Activated naive CD8-positive, alpha-beta T cell treated with anti-CD3 and anti-CD28 coated beads, Interleukin-2, amount 10 ng/mL, durations not matched to agents 7 days and 5 days (primary cell): ENCODE results near the gene EPB41L4B. TPM values are rescaled to one million over a fixed set of nuclear protein-coding genes. Genes with fewer than 3 reads are reported as not detected.

Experiments used
- ATAC-seq: fragments of 150-1000 bp; cut with Tn5 transposase; one replicate; pipeline ENCODE4 v1.10.0; 2021; ENCODE audit warnings: low read depth, moderate library complexity
- POLR2A ChIA-PET: fragments of 350-600 bp; sonication (Branson Sonifier 250); formaldehyde crosslinking; loops from one replicate; lab custom pipeline; 2021; ENCODE audit warnings: antibody characterized with exemption; lab: Charles Lee
- DNase-seq: peaks from one replicate; pipeline ENCODE4 v3.0.0; 2021
- H3K27ac Mint-ChIP-seq: one replicate; pipeline ENCODE4 v1.8.0; 2022; ENCODE audit warnings: mild to moderate bottlenecking, mixed read lengths
- H3K27me3 Mint-ChIP-seq: one replicate; pipeline ENCODE4 v1.8.0; 2022; ENCODE audit warnings: mild to moderate bottlenecking, moderate library complexity, mixed read lengths
- H3K36me3 Mint-ChIP-seq: one replicate; pipeline ENCODE4 v1.8.0; 2021; ENCODE audit warnings: mild to moderate bottlenecking, mixed read lengths
- H3K4me1 Mint-ChIP-seq: one replicate; pipeline ENCODE4 v1.8.0; 2021; ENCODE audit warnings: mixed read lengths
- H3K4me3 Mint-ChIP-seq: one replicate; pipeline ENCODE4 v1.8.0; 2022; ENCODE audit warnings: mild to moderate bottlenecking, moderate library complexity, mixed read lengths
- H3K9me3 Mint-ChIP-seq: one replicate; pipeline ENCODE4 v1.8.0; 2021; ENCODE audit warnings: mixed read lengths
- total RNA-seq, 2 experiments: library from RNA; stranded (reverse); gene quantifications; one replicate each; pipeline ENCODE4 v1.2.3, GENCODE V29; 2021

The EPB41L4B gene
- total RNA-seq, 2 experiments from 2014 or later = not detected

DNA sequence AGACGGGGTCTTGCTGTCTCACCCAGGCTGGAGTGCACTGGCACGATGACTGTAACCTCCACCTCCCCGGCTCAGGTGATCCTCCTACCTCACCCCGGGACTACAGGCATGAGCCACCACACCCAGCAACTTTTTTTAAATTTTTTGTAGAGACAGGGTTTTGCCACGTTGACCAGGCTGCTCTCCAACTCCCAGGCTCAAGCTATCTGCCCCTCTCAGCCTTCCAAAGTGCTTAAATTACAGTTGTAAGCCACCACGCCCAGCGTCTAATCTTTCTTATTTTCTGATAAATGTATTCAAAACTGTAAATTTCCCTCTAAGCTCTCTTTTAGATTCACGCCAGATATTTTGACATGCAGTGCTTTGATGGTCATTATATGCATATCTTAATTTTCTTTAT is 164.2 kb downstream of the EPB41L4B start:
- DNase-seq (no peak), ATAC-seq (no peak)
- POLR2A ChIA-PET = no interaction called here
- peaks cover 28% of the 10 kb centered on the region for H3K27me3 Mint-ChIP-seq
- H3K4me3 Mint-ChIP-seq = no peak overlapping the region
- H3K9me3 Mint-ChIP-seq = peaks cover 9% of the 10 kb centered on the region
- no peaks in the 10 kb centered on the region for H3K4me1 Mint-ChIP-seq
- no peak overlapping the region for H3K27ac Mint-ChIP-seq
- no peaks in the 10 kb centered on the region for H3K36me3 Mint-ChIP-seq

GRCh38 chr9:109150925-109151545 is 169.8 kb downstream of the EPB41L4B start:
- Mint-ChIP-seq H3K27me3 (peaks cover 10% of the 10 kb centered on the region), H3K4me3 (no peak overlapping the region), H3K9me3 (peaks cover 9% of the 10 kb centered on the region), H3K4me1 (no peaks in the 10 kb centered on the region), H3K36me3 (no peaks in the 10 kb centered on the region), H3K27ac (no peak overlapping the region)
- no peak for DNase-seq
- POLR2A ChIA-PET = no interaction called here
- ATAC-seq = no peak

- no peak overlapping the region for H3K4me3 Mint-ChIP-seq
- no peak overlapping the region for H3K27ac Mint-ChIP-seq
- no peak for DNase-seq
Observed at GRCh38 chr9:109149722-109150121, 171.1 kb downstream of the EPB41L4B start.

GRCh38 chr9:109149089-109149488 is 171.8 kb downstream of the EPB41L4B start:
- H3K36me3 Mint-ChIP-seq = no peaks in the 10 kb centered on the region
- no peak for ATAC-seq
- H3K4me3 Mint-ChIP-seq = no peak overlapping the region
- POLR2A ChIA-PET = no interaction called here
- H3K9me3 Mint-ChIP-seq = peaks cover 4% of the 10 kb centered on the region
- no peak for DNase-seq
- H3K27ac Mint-ChIP-seq = no peak overlapping the region
- peaks cover 15% of the 10 kb centered on the region for H3K27me3 Mint-ChIP-seq
- H3K4me1 Mint-ChIP-seq = peaks cover 2% of the 10 kb centered on the region

More at GRCh38 chr9:109149722-109150121, 171.1 kb downstream of the EPB41L4B start:
- H3K36me3 Mint-ChIP-seq = no peaks in the 10 kb centered on the region
- H3K4me1 Mint-ChIP-seq = no peaks in the 10 kb centered on the region
- H3K27me3 Mint-ChIP-seq = peaks cover 19% of the 10 kb centered on the region
- peaks cover 9% of the 10 kb centered on the region for H3K9me3 Mint-ChIP-seq
- no peak for ATAC-seq
- POLR2A ChIA-PET = no interaction called here

DNA sequence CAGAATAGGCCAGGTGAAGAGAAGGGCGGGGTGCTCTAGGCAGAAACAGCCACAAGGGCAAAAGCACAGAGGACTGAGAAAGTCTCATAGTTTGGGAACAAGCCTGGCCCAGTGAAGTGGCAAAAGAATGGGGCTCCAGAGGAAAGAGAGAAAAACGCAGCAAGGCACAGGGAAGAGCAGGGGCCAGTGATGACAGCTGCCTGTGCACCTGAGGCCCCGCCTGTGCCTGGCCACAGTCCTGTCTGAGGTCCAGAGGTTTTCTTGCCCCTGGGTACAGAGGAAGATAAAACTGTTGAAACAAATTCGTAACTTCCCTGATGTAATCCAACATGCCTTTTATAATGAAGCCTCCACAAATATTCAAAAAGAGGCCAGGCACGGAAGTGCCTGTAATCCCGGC is 175.8 kb downstream of the EPB41L4B start:
- Mint-ChIP-seq H3K4me3 (no peak overlapping the region), H3K27ac (no peak overlapping the region), H3K27me3 (peaks cover 18% of the 10 kb centered on the region), H3K9me3 (no peaks in the 10 kb centered on the region), H3K4me1 (peaks cover 6% of the 10 kb centered on the region), H3K36me3 (no peaks in the 10 kb centered on the region)
- DNase-seq (no peak), ATAC-seq (no peak)
- POLR2A ChIA-PET = no interaction called here

DNA sequence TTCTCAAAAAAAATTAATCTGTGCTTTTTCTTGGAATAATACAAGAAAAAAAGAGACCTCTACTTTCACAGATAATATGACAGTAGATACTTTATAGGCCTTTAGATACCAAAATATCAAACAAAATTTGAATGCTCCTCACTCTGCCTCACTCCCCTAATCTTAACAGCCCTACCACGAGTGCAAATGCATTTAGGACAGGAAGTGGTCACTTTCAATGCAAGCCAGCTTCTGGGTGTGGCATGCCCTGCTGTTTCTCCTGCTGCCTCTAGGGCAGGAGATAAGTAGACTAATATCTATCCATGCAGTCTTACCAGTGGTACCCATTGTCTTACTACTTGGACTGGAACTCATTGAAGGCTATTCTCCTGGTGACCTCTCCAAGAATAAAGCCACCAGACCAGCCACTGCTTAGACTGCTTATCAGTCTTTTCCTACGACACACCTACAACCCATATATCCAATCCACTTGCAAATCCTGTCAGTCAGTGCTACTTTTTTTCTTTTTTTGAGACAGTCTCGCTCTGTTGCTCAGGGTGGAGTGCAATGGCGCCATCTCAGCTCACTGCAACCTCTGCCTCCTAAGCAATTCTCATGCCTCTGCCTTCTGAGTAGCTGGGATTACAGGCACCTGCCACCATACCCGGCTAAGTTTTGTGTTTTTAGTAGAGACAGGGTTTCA is 176.8 kb downstream of the EPB41L4B start:
- peak overlapping the region; percentile 78 for H3K27ac Mint-ChIP-seq
- no peak for DNase-seq
- ATAC-seq = peak; percentile 92
- peak overlapping the region; percentile 12 for H3K4me3 Mint-ChIP-seq
- H3K4me1 Mint-ChIP-seq = peaks cover 6% of the 10 kb centered on the region
- no peaks in the 10 kb centered on the region for H3K36me3 Mint-ChIP-seq
- peaks cover 18% of the 10 kb centered on the region for H3K27me3 Mint-ChIP-seq
- no peaks in the 10 kb centered on the region for H3K9me3 Mint-ChIP-seq
- POLR2A ChIA-PET = no interaction called here

DNA sequence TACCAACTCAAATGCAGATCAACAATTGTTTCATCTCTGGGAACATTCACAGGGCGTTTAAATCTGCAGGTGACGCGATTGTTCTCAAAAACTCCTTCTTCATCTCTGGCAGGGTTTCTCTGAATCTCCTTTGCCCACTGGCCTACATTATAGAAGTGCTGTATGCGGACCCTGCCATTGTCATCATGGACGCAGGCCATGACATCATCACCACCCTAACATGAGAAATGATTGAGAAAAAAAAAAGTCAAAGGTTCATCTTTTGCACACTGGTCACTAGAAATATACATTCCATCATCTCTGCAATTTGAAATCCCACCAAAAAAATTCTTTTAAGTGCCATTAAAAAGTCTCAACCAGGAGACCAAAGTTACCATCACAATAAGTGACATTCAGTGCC is 179.5 kb downstream of the EPB41L4B start:
- Mint-ChIP-seq H3K27ac (no peak overlapping the region), H3K9me3 (no peaks in the 10 kb centered on the region)

DNA sequence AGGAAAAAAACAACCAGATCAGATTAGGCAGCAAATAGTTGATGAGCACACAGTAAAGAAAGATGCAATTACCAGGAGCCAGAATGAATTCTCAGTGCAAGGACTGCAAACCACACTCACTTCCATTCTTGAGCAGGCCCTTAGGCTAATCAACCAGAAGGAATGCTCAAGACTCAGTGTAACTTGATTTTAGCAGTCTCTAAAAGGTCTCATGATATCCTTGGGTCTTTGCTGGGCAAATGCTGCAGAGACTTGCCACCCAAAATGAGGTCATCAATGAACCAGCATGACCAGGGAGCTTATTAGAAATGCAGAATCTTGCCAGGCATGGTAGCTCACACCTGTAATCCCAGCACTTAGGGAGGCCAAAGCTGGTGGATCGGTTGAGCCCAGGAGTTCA is 181.0 kb downstream of the EPB41L4B start:
- no peak overlapping the region for H3K4me3 Mint-ChIP-seq
- H3K27me3 Mint-ChIP-seq = peaks cover 11% of the 10 kb centered on the region
- DNase-seq (no peak), ATAC-seq (no peak)
- no peak overlapping the region for H3K27ac Mint-ChIP-seq
- H3K36me3 Mint-ChIP-seq = no peaks in the 10 kb centered on the region
- POLR2A ChIA-PET = no interaction called here
- H3K4me1 Mint-ChIP-seq = peaks cover 6% of the 10 kb centered on the region
- H3K9me3 Mint-ChIP-seq = no peaks in the 10 kb centered on the region

More for the DNA sequence above, 179.5 kb downstream of the EPB41L4B start:
- Mint-ChIP-seq H3K4me1 (peaks cover 6% of the 10 kb centered on the region), H3K36me3 (no peaks in the 10 kb centered on the region), H3K4me3 (no peak overlapping the region), H3K27me3 (peaks cover 20% of the 10 kb centered on the region)
- DNase-seq (no peak), ATAC-seq (no peak)
- POLR2A ChIA-PET = no interaction called here

- Mint-ChIP-seq H3K4me1 (no peaks in the 10 kb centered on the region), H3K27ac (no peak overlapping the region), H3K36me3 (no peaks in the 10 kb centered on the region), H3K9me3 (no peaks in the 10 kb centered on the region), H3K27me3 (peaks cover 11% of the 10 kb centered on the region), H3K4me3 (no peak overlapping the region)
- POLR2A ChIA-PET = no interaction called here
- ATAC-seq (no peak), DNase-seq (no peak)
Observed at GRCh38 chr9:109138421-109138820, 182.4 kb downstream of the EPB41L4B start.

- H3K9me3 Mint-ChIP-seq = no peaks in the 10 kb centered on the region
- no peak overlapping the region for H3K4me3 Mint-ChIP-seq
- H3K27me3 Mint-ChIP-seq = peaks cover 8% of the 10 kb centered on the region
- H3K4me1 Mint-ChIP-seq = peaks cover 4% of the 10 kb centered on the region
- ATAC-seq (no peak), DNase-seq (no peak)
- H3K27ac Mint-ChIP-seq = no peak overlapping the region
- POLR2A ChIA-PET = no interaction called here
- no peaks in the 10 kb centered on the region for H3K36me3 Mint-ChIP-seq
Observed at GRCh38 chr9:109134167-109134578, 186.7 kb downstream of the EPB41L4B start.

GRCh38 chr9:109133533-109133932 is 187.3 kb downstream of the EPB41L4B start:
- Mint-ChIP-seq H3K9me3 (no peaks in the 10 kb centered on the region), H3K27ac (no peak overlapping the region), H3K4me3 (no peak overlapping the region), H3K27me3 (peaks cover 8% of the 10 kb centered on the region), H3K4me1 (peaks cover 4% of the 10 kb centered on the region), H3K36me3 (no peaks in the 10 kb centered on the region)
- no peak for ATAC-seq
- POLR2A ChIA-PET = no interaction called here
- DNase-seq = no peak

GRCh38 chr9:109132567-109133021 is 188.3 kb downstream of the EPB41L4B start:
- no peak overlapping the region for H3K27ac Mint-ChIP-seq
- no peak overlapping the region for H3K4me3 Mint-ChIP-seq
- peaks cover 4% of the 10 kb centered on the region for H3K4me1 Mint-ChIP-seq
- DNase-seq (no peak), ATAC-seq (no peak)
- H3K9me3 Mint-ChIP-seq = no peaks in the 10 kb centered on the region
- no peaks in the 10 kb centered on the region for H3K36me3 Mint-ChIP-seq
- POLR2A ChIA-PET = no interaction called here
- peaks cover 6% of the 10 kb centered on the region for H3K27me3 Mint-ChIP-seq

DNA sequence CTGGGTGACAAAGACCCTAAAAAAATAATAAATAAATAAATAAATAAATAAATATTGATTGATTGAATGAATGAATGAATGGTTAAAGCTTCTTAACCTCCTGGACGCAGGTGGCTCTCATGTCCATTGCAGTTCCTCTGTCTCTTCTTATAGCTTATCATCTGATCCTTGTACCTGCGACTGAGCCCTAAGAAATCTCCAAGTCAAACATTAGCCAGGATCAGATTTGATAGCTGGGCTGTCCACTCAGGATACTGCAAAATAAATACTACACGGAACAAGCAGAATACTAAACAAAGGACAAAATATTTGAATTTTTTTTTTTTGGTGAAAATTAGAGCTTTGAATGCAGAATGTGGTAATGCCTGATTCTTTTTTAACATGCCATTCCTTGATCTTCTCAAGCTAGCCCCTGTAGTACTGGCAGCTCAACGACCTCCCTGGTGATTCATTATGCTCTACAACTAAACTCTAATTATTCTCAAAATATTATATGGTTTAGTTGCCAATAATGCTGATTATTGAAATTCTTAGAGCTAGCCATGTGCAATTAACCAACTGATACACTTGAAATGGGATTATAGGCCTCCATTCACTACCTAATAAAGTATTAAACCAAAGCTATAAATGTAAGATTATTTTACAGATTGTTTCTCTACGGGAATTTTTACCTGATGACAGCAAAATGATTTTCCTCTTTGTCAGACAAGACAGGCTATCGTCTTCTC is 191.2 kb downstream of the EPB41L4B start:
- no peaks in the 10 kb centered on the region for H3K36me3 Mint-ChIP-seq
- POLR2A ChIA-PET = interaction anchor here (0.7 kb wide), 1 partner anchor 189 kb away, joined by 6 read pairs; no protein-coding TSS in a partner anchor
- peaks cover 4% of the 10 kb centered on the region for H3K4me1 Mint-ChIP-seq
- DNase-seq = no peak
- H3K4me3 Mint-ChIP-seq = no peak overlapping the region
- ATAC-seq = no peak
- H3K27me3 Mint-ChIP-seq = peaks cover 2% of the 10 kb centered on the region
- no peaks in the 10 kb centered on the region for H3K9me3 Mint-ChIP-seq
- no peak overlapping the region for H3K27ac Mint-ChIP-seq
